MM.1S (cell line): ENCODE measurements around the gene ATP13A2.

ENCODE experiments used
- EZH2 ChIP-seq: fragments of 300-600 bp; sonication (generic); optimal IDR thresholded peaks from 2 replicates; pipeline ENCODE3; 2017; ENCODE audit warnings: low read depth, mild to moderate bottlenecking, antibody characterized with exemption, low read length, mixed read lengths
- TF ChIP-seq, protein P1 (sequence below): fragments of 300-600 bp; sonication (generic); IDR thresholded peaks from 2 replicates; pipeline ENCODE4 v1.5.1; 2016; ENCODE audit warnings: antibody characterized with exemption, low read length, mixed read lengths

DNA sequence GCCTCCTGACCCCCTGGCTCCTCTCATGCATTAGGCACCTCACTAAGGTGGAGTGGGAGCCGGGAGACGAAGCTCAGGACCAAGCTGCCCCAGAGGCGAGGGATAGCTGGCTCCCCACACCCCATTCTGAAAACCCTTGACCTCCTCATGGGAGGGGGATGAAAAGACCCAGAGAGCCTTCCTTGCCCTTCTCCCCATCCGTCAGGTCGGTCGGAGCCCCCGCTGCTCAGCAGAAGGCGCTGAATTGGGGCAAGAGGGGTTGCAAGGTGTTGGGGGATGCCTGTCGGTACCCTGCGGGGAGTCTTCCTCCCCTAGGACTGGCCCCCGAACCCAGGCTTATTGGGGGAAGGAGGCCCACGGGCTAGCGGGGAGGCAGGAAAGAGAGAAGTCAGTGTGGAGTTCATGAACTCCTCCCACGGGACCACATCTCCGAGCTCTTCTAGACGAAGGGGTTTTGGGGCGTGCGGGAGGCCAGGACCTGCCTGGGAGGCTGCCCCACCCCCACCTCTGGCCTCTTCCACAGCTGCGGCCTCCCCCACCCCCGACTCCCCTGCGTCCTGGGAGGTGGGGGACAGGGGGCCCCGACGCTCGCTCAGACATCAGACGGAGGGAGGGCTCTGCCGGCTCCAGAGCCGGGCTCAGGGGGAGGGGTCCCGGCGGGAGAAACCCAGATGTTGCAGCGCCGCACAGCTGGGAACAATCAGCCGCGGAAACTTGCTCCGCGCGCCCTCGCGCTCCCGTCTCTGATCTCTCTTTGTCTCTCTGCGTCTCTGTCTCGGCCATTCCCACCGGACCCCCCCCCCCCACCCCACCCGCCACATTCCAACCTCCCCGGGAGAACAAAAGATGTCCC is 32.0 kb downstream of the ATP13A2 start:
- TF ChIP-seq, protein P1, sequence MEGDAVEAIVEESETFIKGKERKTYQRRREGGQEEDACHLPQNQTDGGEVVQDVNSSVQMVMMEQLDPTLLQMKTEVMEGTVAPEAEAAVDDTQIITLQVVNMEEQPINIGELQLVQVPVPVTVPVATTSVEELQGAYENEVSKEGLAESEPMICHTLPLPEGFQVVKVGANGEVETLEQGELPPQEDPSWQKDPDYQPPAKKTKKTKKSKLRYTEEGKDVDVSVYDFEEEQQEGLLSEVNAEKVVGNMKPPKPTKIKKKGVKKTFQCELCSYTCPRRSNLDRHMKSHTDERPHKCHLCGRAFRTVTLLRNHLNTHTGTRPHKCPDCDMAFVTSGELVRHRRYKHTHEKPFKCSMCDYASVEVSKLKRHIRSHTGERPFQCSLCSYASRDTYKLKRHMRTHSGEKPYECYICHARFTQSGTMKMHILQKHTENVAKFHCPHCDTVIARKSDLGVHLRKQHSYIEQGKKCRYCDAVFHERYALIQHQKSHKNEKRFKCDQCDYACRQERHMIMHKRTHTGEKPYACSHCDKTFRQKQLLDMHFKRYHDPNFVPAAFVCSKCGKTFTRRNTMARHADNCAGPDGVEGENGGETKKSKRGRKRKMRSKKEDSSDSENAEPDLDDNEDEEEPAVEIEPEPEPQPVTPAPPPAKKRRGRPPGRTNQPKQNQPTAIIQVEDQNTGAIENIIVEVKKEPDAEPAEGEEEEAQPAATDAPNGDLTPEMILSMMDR: no peak
- no peak for TF ChIP-seq EZH2
